ENCODE data around the gene MAN2A2. TPM values are rescaled to one million over a fixed set of nuclear protein-coding genes. Genes with fewer than 3 reads are reported as not detected.

MAN2A2 gene
- total RNA-seq, 1 experiment from 2014 or later: 31.0 TPM

DNA sequence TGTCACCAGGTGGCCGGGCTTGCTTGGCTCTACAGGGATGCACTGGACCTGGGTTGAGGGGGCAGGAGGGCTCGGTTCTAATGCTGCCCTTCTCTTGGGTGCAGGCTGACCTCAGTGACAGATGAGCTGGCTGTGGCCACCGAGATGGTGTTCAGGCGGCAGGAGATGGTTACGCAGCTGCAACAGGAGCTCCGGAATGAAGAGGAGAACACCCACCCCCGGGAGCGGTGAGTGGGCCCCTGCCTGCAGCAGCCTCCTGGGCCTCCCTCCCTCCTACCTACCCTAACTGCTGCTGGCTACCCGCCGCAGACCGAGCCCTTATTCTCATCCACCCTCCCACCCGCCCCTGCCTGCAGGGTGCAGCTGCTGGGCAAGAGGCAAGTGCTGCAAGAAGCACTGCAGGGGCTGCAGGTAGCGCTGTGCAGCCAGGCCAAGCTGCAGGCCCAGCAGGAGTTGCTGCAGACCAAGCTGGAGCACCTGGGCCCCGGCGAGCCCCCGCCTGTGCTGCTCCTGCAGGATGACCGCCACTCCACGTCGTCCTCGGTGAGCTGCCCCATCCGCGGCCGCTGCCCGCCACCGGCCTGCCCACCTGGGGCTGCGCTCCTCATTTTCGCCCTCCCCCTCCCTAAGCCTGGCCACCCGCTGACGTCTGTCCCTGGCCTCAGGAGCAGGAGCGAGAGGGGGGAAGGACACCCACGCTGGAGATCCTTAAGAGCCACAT, 13.2 kb upstream of the MAN2A2 start:
- Mint-ChIP-seq H3K4me3 (no peak overlapping the region), H3K27ac (no peak overlapping the region), H3K27me3 (ENCODE audit: low read depth) (no peaks in the 10 kb centered on the region), H3K36me3 (no peaks in the 10 kb centered on the region), H3K9me3 (no peaks in the 10 kb centered on the region), H3K4me1 (peaks cover 13% of the 10 kb centered on the region)
- ATAC-seq: no peak
- ChIA-PET POLR2A (interaction anchor here (0.6 to 1.0 kb wide), 2 partner anchors 9 to 51 kb away, joined by 3 to 4 read pairs; no protein-coding TSS in a partner anchor), CTCF (interaction anchor here (0.6 to 3.6 kb wide), 6 partner anchors 13 to 589 kb away, joined by 3 to 21 read pairs (median 4); partner anchors contain the start of genes HDDC3 and MAN2A2)
- no peak for TF ChIP-seq ETV6 (CRISPR knock-in tag; IDR thresholded peaks at IDR 0.05)
- no peak for TF ChIP-seq TEAD1 (CRISPR knock-in tag; IDR thresholded peaks at IDR 0.05)
- TF ChIP-seq NR3C1 (CRISPR knock-in tag; conservative IDR thresholded peaks at IDR 0.05; ENCODE audit: low read depth): no peak
- no peak for TF ChIP-seq NFATC4 (CRISPR knock-in tag; IDR thresholded peaks at IDR 0.05)
- TF ChIP-seq, protein P1, sequence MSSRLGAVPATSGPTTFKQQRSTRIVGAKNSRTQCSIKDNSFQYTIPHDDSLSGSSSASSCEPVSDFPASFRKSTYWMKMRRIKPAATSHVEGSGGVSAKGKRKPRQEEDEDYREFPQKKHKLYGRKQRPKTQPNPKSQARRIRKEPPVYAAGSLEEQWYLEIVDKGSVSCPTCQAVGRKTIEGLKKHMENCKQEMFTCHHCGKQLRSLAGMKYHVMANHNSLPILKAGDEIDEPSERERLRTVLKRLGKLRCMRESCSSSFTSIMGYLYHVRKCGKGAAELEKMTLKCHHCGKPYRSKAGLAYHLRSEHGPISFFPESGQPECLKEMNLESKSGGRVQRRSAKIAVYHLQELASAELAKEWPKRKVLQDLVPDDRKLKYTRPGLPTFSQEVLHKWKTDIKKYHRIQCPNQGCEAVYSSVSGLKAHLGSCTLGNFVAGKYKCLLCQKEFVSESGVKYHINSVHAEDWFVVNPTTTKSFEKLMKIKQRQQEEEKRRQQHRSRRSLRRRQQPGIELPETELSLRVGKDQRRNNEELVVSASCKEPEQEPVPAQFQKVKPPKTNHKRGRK (CRISPR knock-in tag; IDR thresholded peaks at IDR 0.05; ENCODE audit: borderline replicate concordance): no peak
- no peak for TF ChIP-seq SMAD3 (CRISPR knock-in tag; IDR thresholded peaks at IDR 0.05; ENCODE audit: borderline replicate concordance)
- TF ChIP-seq NR2C2 (CRISPR knock-in tag; IDR thresholded peaks at IDR 0.05): no peak
- TF ChIP-seq ATF1 (CRISPR knock-in tag; IDR thresholded peaks at IDR 0.05): no peak
- no peak for TF ChIP-seq ZNF671 (CRISPR knock-in tag; IDR thresholded peaks at IDR 0.05)
- no peak for TF ChIP-seq STAT6 (CRISPR knock-in tag; conservative IDR thresholded peaks at IDR 0.05; ENCODE audit: low read depth)
- no peak for TF ChIP-seq ZNF423 (CRISPR knock-in tag; IDR thresholded peaks at IDR 0.05)
- TF ChIP-seq FOXP4 (CRISPR knock-in tag; IDR thresholded peaks at IDR 0.05): no peak
- TF ChIP-seq, protein P2, sequence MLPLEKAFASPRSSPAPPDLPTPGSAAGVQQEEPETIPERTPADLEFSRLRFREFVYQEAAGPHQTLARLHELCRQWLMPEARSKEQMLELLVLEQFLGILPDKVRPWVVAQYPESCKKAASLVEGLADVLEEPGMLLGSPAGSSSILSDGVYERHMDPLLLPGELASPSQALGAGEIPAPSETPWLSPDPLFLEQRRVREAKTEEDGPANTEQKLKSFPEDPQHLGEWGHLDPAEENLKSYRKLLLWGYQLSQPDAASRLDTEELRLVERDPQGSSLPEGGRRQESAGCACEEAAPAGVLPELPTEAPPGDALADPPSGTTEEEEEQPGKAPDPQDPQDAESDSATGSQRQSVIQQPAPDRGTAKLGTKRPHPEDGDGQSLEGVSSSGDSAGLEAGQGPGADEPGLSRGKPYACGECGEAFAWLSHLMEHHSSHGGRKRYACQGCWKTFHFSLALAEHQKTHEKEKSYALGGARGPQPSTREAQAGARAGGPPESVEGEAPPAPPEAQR (CRISPR knock-in tag; IDR thresholded peaks at IDR 0.05): no peak
- no peak for TF ChIP-seq GTF2I (CRISPR knock-in tag; conservative IDR thresholded peaks at IDR 0.05)
- no peak for TF ChIP-seq ZNF281 (CRISPR knock-in tag; IDR thresholded peaks at IDR 0.05)
- TF ChIP-seq ZBTB21 (CRISPR knock-in tag; IDR thresholded peaks at IDR 0.05; ENCODE audit: borderline replicate concordance): no peak
- TF ChIP-seq MYBL2 (CRISPR knock-in tag; IDR thresholded peaks at IDR 0.05): no peak
- TF ChIP-seq RORB (CRISPR knock-in tag; IDR thresholded peaks at IDR 0.05): no peak
- no peak for TF ChIP-seq ELF4 (CRISPR knock-in tag; IDR thresholded peaks at IDR 0.05; ENCODE audit: low read depth)
- DNase-seq (ENCODE audit: low spot score): no peak

Data from WTC11 (cell line).